VCaP (cell line): ENCODE data around the gene ZNF541.
A peak's percentile ranks its signal among the peaks of the same experiment; 100 is the strongest.

ENCODE experiments used
- H3K27ac ChIP-seq: fragments of 450-650 bp; 2 replicates; pipeline ENCODE4 v1.5.1; 2017
- TF ChIP-seq, protein P1 (sequence below): fragments of 450-650 bp; conservative IDR thresholded peaks from 2 replicates; pipeline ENCODE4 v1.5.1; 2017; ENCODE audit warnings: mild to moderate bottlenecking, moderate library complexity

ZNF541 gene

DNA sequence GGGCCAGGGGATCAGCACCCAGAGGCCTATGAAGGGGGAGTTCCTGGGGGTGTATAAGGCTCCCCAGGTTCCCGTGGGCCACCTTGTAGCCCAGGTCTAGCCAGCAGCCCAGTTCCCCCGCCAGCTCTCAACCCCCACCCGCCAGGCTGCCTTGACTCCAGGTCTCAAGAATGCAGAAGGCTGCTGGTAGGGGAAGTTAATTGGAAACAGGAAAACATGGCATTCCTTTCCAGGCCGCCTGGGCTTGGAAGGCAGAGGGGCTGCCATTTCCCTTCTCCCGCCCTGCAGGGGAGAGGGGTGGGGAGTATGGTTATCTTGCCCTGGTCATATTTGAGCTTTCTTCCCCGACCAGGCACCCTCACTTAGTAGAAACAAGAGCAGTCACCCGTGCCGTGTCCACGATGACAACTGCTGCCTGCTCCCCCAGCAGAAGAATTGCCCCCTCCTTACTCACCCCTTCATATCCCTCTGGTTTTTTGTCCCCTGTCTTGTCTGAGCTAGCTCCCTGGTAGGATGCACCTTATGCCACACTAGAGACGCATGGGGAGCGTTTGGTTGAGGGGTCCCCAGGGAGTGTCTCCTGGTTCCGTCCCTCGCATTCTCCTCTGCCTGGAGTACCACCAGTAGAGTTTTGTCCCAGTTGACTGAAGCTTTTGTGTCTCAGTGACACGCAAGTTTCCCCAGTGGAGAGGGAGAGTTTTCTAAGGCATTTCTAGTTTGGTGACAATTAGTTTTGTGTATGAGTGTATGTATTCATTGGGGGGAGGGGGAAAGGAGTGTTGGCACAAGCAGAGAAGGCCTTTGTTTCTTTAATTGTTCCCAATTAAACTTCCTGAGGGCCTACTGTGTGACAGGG lies 40.4 kb upstream of the ZNF541 start:
- H3K27ac ChIP-seq: peak overlapping the region; percentile 27; the same call in 1 of the 2 replicates
- TF ChIP-seq, protein P1, sequence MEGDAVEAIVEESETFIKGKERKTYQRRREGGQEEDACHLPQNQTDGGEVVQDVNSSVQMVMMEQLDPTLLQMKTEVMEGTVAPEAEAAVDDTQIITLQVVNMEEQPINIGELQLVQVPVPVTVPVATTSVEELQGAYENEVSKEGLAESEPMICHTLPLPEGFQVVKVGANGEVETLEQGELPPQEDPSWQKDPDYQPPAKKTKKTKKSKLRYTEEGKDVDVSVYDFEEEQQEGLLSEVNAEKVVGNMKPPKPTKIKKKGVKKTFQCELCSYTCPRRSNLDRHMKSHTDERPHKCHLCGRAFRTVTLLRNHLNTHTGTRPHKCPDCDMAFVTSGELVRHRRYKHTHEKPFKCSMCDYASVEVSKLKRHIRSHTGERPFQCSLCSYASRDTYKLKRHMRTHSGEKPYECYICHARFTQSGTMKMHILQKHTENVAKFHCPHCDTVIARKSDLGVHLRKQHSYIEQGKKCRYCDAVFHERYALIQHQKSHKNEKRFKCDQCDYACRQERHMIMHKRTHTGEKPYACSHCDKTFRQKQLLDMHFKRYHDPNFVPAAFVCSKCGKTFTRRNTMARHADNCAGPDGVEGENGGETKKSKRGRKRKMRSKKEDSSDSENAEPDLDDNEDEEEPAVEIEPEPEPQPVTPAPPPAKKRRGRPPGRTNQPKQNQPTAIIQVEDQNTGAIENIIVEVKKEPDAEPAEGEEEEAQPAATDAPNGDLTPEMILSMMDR: no peak

GRCh38 chr19:47610902-47611301 lies 38.0 kb upstream of the ZNF541 start:
- peak overlapping the region; percentile 97 for H3K27ac ChIP-seq
- TF ChIP-seq, protein P1: no peak

GRCh38 chr19:47609906-47610894 lies 37.3 kb upstream of the ZNF541 start:
- TF ChIP-seq, protein P1: no peak
- peak overlapping the region; percentile 97 for H3K27ac ChIP-seq

DNA sequence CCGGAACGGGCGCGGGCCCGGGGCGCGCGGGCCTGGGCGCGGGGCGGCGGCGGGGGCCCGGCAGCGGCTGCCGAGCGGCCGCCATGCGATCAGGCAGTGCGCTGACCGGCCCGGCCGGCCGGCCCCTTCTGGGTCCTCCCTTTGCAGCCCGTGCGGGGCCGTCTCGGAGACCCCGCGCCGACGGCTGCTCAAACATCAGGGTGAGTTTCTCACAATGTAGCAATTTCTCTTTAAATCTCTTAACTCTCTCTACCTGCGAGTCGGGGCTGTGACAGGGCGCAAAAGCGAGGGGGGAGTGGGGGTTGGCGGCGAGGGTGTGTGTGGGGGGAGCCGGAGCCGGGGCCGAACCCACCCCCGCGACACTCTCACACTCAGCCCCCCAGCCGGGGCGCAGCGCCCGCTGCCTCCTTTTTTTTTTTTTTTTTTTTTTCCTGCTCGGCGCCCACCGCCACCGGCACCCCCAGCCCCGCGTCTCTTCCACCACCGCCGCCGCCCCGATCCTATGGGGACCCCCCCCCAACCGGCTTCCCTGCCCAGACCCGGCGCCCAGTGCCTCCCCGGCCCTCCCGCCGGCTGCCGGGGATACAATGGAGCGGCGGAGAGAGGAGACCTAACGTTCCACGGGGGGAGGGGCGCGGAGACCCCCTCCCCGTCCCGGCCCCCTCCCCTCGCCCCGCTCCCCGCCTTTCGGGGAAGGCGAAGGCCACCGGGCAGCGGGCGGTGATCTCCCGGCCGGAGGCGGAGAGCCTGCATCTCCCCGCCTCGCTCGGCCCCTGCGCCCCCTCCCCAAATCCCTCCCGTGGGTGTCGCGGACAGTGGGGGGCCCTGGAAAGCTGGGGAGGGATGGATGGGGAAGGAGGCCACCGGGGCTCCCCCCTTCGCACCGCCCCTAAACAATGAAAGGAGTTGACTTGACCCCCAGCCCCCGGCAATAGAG lies 36.3 kb upstream of the ZNF541 start, which contains the start of gene BICRA:
Gene BICRA, plus strand, starts transcription at position 166 of the 937 bp plus-strand sequence. CDS start 64,441 bp downstream, outside the sequence.
- TF ChIP-seq, protein P1: no peak
- H3K27ac ChIP-seq: peak within 1 kb of the TSS; percentile 97

GRCh38 chr19:47608074-47608918 lies 35.3 kb upstream of the ZNF541 start:
- H3K27ac ChIP-seq: peak overlapping the region; percentile 97
- TF ChIP-seq, protein P1: peak; percentile 54

GRCh38 chr19:47607564-47608073 lies 34.7 kb upstream of the ZNF541 start:
- H3K27ac ChIP-seq: peak overlapping the region; percentile 97
- TF ChIP-seq, protein P1: no peak
